Keratinocyte (primary cell): ENCODE measurements around the gene ADARB2.

Experiments used
- CTCF ChIP-seq, 3 experiments: IDR thresholded peaks in 1 of 3; conservative IDR thresholded peaks in 1 of 3; optimal IDR thresholded peaks in 1 of 3; 2 replicates in 2 of 3; 3 replicates in 1 of 3; pipeline versions ENCODE3 to v1.5.1; 2011; ENCODE audit warnings: low read length in 3 of 3, mild to moderate bottlenecking in 3 of 3, moderate library complexity in 2 of 3, control low read depth in 1 of 3, inconsistent platforms in 1 of 3; ENCODE audit not compliant: insufficient read depth in 2 of 3; ENCODE audit errors: extremely low read depth in 1 of 3
- EZH2 ChIP-seq: IDR thresholded peaks from one replicate; pipeline ENCODE4 v1.6.1; 2012; ENCODE audit warnings: inconsistent platforms, mild to moderate bottlenecking, low read length, moderate library complexity

- no peak for TF ChIP-seq CTCF (optimal IDR thresholded peaks at IDR 0.05 in 1 of 3, IDR thresholded peaks at IDR 0.05 in 1 of 3, conservative IDR thresholded peaks at IDR 0.05 in 1 of 3; ENCODE audit: extremely low read depth in 1 of 3, insufficient read depth in 2 of 3, low read length in 3 of 3)
- no peak for TF ChIP-seq EZH2
Observed at GRCh38 chr10:1166828-1167275, 570.5 kb downstream of the ADARB2 start.
